RWPE1 (cell line): ENCODE results near the gene RALGAPB.

Experiments used
- CTCF ChIA-PET: fragments of 350-600 bp; sonication (Branson Sonifier 250); formaldehyde crosslinking; extraction: SDS; loops from one replicate; lab custom pipeline; 2021; lab: Yijun Ruan, JAX
- POLR2A ChIA-PET: fragments of 400-600 bp; formaldehyde crosslinking; extraction: SDS; loops from one replicate; lab custom pipeline; 2020; ENCODE audit warnings: antibody characterized with exemption; ENCODE audit not compliant: low non-redundant PET; lab: Yijun Ruan, JAX
- DNase-seq: peaks from one replicate; pipeline ENCODE4 v3.0.0; 2012; ENCODE audit warnings: low spot score
- H3K27ac ChIP-seq: fragments of 450-650 bp; 2 replicates; pipeline ENCODE4 v1.5.1; 2017
- TF ChIP-seq, protein P1 (sequence below): fragments of 450-650 bp; conservative IDR thresholded peaks from 2 replicates; pipeline ENCODE4 v1.5.1; 2017; ENCODE audit warnings: low read depth, mild to moderate bottlenecking

RALGAPB gene

DNA sequence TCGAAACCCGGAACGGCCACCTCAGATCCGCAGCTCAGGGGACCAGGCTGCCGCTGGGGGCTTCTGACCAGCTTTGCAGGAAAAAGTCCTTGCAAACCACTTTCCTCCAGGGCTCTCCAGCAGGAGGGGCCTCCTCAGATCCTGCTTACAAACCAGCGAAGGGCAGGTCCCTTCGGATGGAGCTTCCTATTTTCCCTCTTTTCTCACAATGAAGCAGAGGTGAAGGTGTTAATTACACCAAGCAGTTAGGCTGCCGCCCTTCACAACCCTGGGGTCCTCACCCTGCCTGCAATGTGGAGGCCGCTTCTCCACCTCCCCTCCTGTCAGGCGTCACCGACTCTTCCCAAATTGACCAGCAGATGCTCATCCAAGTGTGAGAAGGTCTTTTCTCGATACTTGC is 134.7 kb downstream of the RALGAPB start:
- H3K27ac ChIP-seq, result no peak overlapping the region
- ChIA-PET CTCF (interaction anchor here (0.6 kb wide), 1 partner anchor 286 kb away, joined by 3 read pairs; no protein-coding TSS in a partner anchor), POLR2A (no interaction called here)
- no peak for DNase-seq
- TF ChIP-seq, protein P1, sequence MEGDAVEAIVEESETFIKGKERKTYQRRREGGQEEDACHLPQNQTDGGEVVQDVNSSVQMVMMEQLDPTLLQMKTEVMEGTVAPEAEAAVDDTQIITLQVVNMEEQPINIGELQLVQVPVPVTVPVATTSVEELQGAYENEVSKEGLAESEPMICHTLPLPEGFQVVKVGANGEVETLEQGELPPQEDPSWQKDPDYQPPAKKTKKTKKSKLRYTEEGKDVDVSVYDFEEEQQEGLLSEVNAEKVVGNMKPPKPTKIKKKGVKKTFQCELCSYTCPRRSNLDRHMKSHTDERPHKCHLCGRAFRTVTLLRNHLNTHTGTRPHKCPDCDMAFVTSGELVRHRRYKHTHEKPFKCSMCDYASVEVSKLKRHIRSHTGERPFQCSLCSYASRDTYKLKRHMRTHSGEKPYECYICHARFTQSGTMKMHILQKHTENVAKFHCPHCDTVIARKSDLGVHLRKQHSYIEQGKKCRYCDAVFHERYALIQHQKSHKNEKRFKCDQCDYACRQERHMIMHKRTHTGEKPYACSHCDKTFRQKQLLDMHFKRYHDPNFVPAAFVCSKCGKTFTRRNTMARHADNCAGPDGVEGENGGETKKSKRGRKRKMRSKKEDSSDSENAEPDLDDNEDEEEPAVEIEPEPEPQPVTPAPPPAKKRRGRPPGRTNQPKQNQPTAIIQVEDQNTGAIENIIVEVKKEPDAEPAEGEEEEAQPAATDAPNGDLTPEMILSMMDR, result no peak

DNA sequence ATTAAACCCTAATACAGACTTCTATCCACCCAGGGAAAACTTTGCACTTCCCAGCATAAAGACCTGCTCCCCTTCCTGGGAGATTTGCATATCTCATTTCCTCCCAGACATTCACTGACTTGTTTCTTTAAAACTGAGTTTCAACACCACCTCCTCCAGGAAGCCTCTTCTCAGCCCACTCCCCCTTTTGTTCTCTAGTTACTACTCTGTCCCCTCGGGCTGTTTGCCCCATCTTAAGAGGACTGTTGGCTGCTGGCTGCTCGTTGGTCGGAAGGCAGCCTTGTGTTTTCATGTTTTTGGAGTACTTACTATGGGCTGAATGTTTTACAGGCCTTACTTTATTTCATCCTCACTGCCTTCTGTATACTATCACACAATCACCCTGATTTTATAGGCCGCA is 135.5 kb downstream of the RALGAPB start:
- ChIA-PET POLR2A (no interaction called here), CTCF (no interaction called here)
- TF ChIP-seq, protein P1, result no peak
- H3K27ac ChIP-seq, result no peak overlapping the region
- DNase-seq, result no peak

DNA sequence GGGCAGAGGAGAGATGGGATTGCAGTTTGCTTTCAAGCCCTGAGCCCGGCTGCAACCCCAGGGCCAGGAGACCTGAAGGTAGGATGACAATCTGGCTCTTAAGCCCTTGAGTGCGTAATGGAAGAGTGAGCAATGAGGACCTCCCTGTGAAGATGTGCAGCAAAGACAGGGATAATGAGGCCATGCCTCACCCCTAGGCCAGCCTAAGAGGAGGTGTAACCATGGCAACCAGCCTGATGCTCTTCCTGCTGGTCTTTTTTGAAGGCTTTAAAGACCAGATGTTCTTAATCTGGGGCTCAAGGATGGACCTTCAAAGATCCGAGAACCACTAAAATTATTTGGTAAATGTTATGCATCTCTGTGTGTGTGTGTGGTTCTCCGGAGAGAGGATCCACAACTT is 137.2 kb downstream of the RALGAPB start:
- TF ChIP-seq, protein P1, result no peak
- ChIA-PET CTCF (interaction anchor here (0.7 kb wide), 1 partner anchor 103 kb away, joined by 4 read pairs; no protein-coding TSS in a partner anchor), POLR2A (no interaction called here)
- H3K27ac ChIP-seq, result no peak overlapping the region
- DNase-seq, result no peak

DNA sequence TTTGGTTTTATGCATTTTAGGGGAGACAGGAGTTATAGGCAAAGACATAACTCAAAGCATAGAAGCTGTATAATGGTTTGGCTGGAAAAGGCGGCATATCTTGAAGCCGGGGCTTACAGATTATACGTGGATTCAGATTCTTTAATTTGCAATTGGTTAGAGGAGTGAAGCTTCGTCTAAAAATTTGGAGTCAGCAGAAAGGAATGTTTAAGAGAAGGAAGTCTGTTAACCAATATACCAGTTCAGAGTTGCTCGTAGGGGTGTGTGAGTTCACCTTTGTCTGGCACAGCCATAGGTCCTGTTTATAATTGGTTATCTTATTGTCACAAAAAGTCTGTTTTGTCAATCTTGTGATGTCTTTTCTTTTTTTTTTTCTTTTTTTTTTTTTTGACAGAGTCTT is 137.9 kb downstream of the RALGAPB start:
- TF ChIP-seq, protein P1, result no peak
- DNase-seq, result peak; percentile 87
- H3K27ac ChIP-seq, result no peak overlapping the region
- ChIA-PET CTCF (interaction anchor here (0.7 to 0.8 kb wide), 2 partner anchors 24 to 103 kb away, joined by 4 to 5 read pairs; no protein-coding TSS in a partner anchor), POLR2A (interaction anchor here (0.6 kb wide), 1 partner anchor 177 kb away, joined by 3 read pairs; no protein-coding TSS in a partner anchor)

DNA sequence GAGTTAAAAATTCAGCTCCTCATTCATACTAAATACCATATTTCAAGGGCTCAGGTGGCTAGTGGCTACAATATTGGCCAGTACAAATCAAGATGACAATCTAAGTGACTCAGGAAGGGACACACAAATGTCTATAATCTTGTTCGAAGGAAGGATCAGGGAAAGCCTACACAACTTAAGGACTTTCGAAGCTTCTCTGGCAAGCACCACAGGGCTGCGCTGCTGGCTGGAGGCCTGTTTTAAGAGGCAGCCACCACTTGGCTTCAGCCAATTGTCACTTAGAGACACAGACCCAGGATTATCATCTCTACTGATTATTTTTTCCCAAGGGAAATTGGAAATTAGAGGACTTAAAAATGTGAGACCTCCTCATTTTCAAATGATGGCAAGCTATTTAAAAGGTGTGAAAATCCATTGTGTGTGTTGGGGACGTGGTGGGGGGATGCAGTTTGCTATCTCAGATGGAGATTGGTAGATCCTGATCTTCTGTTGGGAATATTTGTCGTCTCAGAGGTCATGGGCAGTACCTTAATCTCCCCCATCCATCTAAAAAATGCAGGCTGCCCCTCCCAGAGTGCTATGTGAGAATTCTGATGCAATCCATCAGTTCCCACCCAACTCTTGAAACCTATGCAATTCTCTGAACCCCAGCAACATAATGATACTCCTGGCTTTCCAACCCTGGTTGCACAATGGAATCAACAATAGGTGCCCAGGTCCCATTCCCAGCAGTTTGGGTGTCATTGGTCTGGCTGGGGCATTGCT is 140.3 kb downstream of the RALGAPB start:
- POLR2A ChIA-PET, result no interaction called here
- no peak overlapping the region for H3K27ac ChIP-seq
- TF ChIP-seq, protein P1, result no peak
- CTCF ChIA-PET, result interaction anchor here (0.6 to 0.7 kb wide), 2 partner anchors 197 to 468 kb away, joined by 4 read pairs; no protein-coding TSS in a partner anchor
- no peak for DNase-seq

DNA sequence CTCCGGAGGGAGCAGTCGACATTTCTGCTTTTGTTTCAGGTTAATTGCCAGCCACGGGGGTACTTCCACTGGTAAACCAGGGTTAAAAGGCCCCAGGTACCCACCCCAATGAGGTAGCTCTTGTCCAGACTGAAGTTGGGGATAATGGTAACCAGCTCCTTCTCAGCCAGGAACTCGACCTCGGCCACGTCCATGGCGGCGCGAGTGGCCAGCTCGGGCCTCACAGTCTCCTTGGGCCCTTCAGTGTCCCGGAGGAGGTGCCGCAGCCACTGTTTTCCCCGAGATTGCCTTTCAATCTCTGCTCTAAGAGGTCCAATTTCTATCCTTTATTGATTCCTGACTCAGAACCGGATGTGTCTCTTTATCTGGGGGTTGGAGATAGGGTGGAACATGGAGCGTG is 142.6 kb downstream of the RALGAPB start:
- CTCF ChIA-PET, result interaction anchor here (0.8 kb wide), 1 partner anchor 43 kb away, joined by 3 read pairs; no protein-coding TSS in a partner anchor
- no peak for DNase-seq
- POLR2A ChIA-PET, result no interaction called here
- TF ChIP-seq, protein P1, result no peak
- H3K27ac ChIP-seq, result no peak overlapping the region
